Activated CD4-positive, alpha-beta T cell treated with anti-CD3 and anti-CD28 coated beads, Interleukin-2, amount 10 ng/mL, durations not matched to agents 7 days and 5 days (primary cell): Measurements from ENCODE around the gene ZNF641. TPM values are rescaled to one million over a fixed set of nuclear protein-coding genes. Genes with fewer than 3 reads are reported as not detected.
A peak's percentile ranks its signal among the peaks of the same experiment; 100 is the strongest.

Experiments used
- CTCF ChIA-PET: fragments of 350-600 bp; sonication (Branson Sonifier 250); formaldehyde crosslinking; loops from one replicate; lab custom pipeline; 2021; ENCODE audit warnings: antibody characterized with exemption; lab: Charles Lee
- POLR2A ChIA-PET: fragments of 350-600 bp; sonication (Branson Sonifier 250); formaldehyde crosslinking; loops from one replicate; lab custom pipeline; 2021; ENCODE audit warnings: antibody characterized with exemption; lab: Charles Lee
- DNase-seq: peaks from one replicate; pipeline ENCODE4 v3.0.0-alpha.2; 2020
- H3K27ac Mint-ChIP-seq: one replicate; pipeline ENCODE4 v1.8.0; 2021; ENCODE audit warnings: mild to moderate bottlenecking, moderate library complexity, mixed read lengths
- H3K27me3 Mint-ChIP-seq: one replicate; pipeline ENCODE4 v1.8.0; 2021; ENCODE audit warnings: mixed read lengths
- H3K36me3 Mint-ChIP-seq: one replicate; pipeline ENCODE4 v1.8.0; 2021; ENCODE audit warnings: low read depth, mixed read lengths
- H3K4me1 Mint-ChIP-seq: one replicate; pipeline ENCODE4 v1.8.0; 2021; ENCODE audit warnings: mixed read lengths
- H3K4me3 Mint-ChIP-seq: one replicate; pipeline ENCODE4 v1.8.0; 2021; ENCODE audit warnings: mild to moderate bottlenecking, moderate library complexity, mixed read lengths
- H3K9me3 Mint-ChIP-seq: one replicate; pipeline ENCODE4 v1.8.0; 2021; ENCODE audit warnings: mixed read lengths
- total RNA-seq, 2 experiments: library from RNA; stranded (reverse); gene quantifications; one replicate each; pipeline ENCODE4 v1.2.3, GENCODE V29; 2021

The ZNF641 gene
- total RNA-seq, 2 experiments from 2014 or later = 21.5 to 24.0 TPM

DNA sequence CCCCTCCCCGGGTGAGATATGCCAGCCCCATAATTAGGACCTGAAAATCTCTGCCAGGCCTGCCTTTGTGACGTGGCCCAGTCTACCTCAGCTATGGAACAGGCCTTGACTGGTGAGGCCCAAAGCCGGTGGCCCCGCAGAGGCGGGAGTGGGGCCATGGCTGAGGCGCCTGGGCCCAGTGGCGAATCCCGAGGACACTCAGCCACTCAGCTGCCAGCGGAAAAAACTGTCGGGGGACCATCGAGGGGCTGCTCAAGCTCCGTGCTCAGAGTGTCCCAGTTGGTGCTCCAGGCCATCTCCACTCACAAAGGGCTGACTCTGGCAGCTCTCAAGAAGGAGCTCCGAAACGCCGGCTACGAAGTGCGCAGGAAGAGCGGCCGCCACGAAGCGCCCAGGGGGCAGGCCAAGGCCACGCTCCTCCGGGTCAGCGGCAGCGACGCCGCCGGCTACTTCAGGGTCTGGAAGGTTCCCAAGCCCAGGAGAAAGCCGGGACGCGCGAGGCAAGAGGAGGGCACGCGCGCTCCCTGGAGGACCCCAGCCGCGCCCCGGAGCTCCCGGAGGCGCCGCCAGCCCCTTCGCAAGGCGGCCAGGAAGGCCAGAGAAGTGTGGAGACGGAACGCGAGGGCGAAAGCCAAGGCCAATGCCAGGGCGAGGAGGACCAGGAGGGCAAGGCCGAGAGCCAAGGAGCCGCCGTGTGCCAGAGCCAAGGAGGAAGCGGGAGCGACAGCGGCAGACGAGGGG lies 21.4 kb downstream of the ZNF641 start:
- Mint-ChIP-seq H3K4me3 (no peak overlapping the region), H3K27me3 (peaks cover 2% of the 10 kb centered on the region), H3K27ac (no peak overlapping the region), H3K36me3 (no peaks in the 10 kb centered on the region), H3K9me3 (no peaks in the 10 kb centered on the region), H3K4me1 (peaks cover 2% of the 10 kb centered on the region)
- POLR2A ChIA-PET = no interaction called here
- no peak for DNase-seq
- CTCF ChIA-PET = interaction anchor here (1.0 kb wide), 1 partner anchor 11 kb away, joined by 3 read pairs; no protein-coding TSS in a partner anchor

DNA sequence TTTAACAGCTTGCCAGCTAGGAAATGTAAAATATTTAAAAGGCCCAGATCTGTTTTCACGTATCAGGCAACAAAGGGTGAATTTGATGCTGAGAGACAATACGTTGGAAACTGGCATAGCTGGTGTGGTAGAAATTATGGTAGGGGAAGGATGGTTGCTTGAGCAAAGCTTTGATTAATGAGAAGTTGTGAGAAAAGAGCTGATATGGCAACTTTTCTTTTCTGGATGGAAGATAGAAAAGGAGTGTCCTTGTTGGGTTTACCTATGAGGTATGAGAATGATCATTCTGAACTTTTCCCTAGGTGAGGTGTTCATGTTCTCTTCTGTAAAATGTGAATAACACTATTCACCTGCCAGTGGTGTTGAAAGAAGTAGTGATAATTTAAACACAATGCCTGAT lies 34.2 kb downstream of the ZNF641 start:
- Mint-ChIP-seq H3K27me3 (peaks cover 3% of the 10 kb centered on the region), H3K4me3 (no peak overlapping the region), H3K36me3 (no peaks in the 10 kb centered on the region), H3K27ac (no peak overlapping the region), H3K9me3 (peaks cover 11% of the 10 kb centered on the region), H3K4me1 (no peaks in the 10 kb centered on the region)
- DNase-seq = no peak
- ChIA-PET POLR2A (no interaction called here), CTCF (no interaction called here)

DNA sequence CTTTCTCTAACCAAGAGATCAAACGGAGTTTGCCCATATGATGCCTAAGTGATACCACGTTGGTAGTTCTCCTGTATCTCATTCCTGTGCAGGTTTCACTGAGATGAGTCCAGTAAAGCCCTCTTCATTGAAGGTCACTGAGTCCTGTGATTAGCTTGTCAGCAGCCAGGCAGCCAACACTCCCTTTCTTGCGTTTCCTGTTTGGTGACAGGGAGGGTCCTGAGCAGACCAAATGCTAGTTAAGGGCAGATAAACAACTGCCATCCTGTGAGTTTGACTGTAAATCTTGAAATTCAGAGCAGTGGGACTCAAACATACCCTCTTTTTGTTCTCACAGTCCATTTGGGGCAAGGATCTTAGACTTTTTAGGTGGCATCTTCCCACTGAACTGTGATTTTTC lies 39.4 kb downstream of the ZNF641 start:
- ChIA-PET POLR2A (no interaction called here), CTCF (interaction anchor here (0.5 kb wide), 1 partner anchor 101 kb away, joined by 3 read pairs; no protein-coding TSS in a partner anchor)
- Mint-ChIP-seq H3K27me3 (peaks cover 5% of the 10 kb centered on the region), H3K4me3 (no peak overlapping the region), H3K27ac (no peak overlapping the region), H3K9me3 (peaks cover under 1% of the 10 kb centered on the region), H3K4me1 (no peaks in the 10 kb centered on the region), H3K36me3 (no peaks in the 10 kb centered on the region)
- DNase-seq = no peak

DNA sequence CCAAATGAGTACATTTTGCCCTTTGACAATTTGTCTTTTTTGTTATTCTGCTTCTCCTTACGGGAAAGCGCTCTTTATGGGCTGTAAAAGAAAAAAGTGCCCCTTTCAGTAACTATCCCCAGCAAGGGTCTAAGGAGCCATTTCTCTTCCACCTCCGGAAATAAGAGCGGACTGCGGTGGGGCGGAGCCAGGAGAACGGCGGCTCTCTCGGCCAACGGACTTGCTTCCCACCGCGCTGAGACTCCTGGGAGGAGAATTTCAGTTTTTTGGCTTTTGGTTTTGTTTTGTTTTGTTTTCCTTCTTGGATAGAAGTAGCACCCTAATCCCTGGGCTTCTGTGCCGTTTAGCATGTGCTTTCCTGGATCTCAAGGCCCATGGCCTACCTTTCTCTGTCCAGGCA lies 43.5 kb downstream of the ZNF641 start:
- Mint-ChIP-seq H3K4me3 (no peak overlapping the region), H3K9me3 (no peaks in the 10 kb centered on the region), H3K36me3 (no peaks in the 10 kb centered on the region), H3K4me1 (no peaks in the 10 kb centered on the region), H3K27me3 (peaks cover 5% of the 10 kb centered on the region), H3K27ac (no peak overlapping the region)
- ChIA-PET CTCF (no interaction called here), POLR2A (no interaction called here)
- DNase-seq = no peak

DNA sequence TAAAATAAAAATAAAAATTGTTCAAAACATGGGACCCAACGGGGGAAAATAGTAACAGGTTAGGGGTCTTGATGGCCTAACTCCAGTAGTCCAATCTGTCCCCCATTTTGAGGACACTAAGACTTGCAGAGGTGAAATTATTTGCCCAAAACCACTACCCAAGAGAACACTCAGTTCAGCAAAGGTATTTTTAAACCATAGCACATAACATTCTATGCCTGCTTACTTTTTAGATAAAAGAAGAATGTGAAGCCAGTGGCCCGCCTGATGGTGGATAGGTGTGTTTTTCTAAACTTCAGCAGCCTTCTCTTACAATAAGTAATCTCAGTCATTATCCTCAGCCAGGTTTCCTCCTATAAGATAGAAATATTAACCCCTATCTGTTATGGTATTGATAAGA lies 45.5 kb downstream of the ZNF641 start:
- POLR2A ChIA-PET = no interaction called here

DNA sequence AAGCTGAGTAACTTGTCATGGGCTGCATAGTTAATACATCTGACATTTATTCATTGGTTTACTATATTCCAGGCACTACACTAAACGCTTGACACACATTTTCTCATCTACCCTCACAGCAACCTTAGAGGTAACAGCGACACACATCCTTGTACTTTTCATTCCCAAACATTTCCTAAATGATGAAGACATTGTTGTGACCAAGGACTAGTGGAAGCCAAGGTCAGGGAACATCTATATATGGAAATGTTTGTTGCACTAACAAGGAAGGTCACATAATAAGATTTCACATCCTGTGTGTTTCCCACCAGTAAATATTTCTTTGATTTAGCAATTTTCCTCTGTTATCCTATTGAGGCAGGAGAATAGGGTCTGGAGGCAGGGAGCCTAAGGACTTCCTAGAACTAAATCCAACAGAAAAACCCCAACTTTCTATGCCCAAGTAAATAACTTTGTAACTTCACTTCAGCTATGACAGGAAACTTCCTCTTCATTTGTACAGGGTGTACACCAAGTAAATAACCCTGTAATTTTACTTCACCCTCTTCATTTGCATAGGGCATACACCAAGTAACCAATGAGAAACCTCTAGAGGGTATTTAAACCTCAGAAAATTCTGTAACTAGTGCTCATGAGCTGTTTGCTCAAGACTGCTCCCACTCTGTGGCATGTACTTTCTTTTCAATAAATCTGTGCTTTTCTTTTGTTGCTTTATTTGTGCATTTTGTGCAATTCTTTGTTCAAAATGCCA lies 48.4 kb downstream of the ZNF641 start:
- Mint-ChIP-seq H3K27me3 (peaks cover 8% of the 10 kb centered on the region), H3K4me1 (no peaks in the 10 kb centered on the region), H3K9me3 (no peaks in the 10 kb centered on the region), H3K27ac (no peak overlapping the region), H3K4me3 (no peak overlapping the region), H3K36me3 (no peaks in the 10 kb centered on the region)
- no peak for DNase-seq
- POLR2A ChIA-PET = no interaction called here
- CTCF ChIA-PET = no interaction called here

More for the DNA sequence above, 45.5 kb downstream of the ZNF641 start:
- Mint-ChIP-seq H3K4me1 (no peaks in the 10 kb centered on the region), H3K27me3 (no peaks in the 10 kb centered on the region), H3K9me3 (no peaks in the 10 kb centered on the region), H3K4me3 (no peak overlapping the region), H3K27ac (no peak overlapping the region), H3K36me3 (no peaks in the 10 kb centered on the region)
- DNase-seq = no peak
- CTCF ChIA-PET = no interaction called here

DNA sequence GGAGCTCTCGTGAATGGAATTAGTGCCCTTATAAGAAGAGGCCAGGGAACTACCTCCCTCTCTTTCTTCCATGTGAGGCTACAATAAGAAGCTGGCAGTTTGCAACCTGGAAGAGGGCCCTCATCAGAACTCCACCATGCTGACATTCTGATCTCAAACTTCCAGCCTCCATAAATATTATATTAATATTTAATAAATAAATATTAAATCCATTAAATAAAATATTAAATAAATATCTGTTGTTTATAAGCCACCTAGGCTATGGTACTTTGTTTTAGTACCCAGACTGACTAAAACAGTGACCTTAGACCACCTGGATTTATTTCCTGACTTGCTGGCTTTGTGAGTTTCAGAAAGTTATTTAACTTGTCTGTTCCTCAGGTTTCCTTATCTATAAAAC lies 49.9 kb downstream of the ZNF641 start:
- Mint-ChIP-seq H3K36me3 (no peaks in the 10 kb centered on the region), H3K27ac (no peak overlapping the region), H3K9me3 (no peaks in the 10 kb centered on the region), H3K27me3 (peaks cover 16% of the 10 kb centered on the region), H3K4me3 (no peak overlapping the region), H3K4me1 (peaks cover 13% of the 10 kb centered on the region)
- DNase-seq = no peak
- CTCF ChIA-PET = no interaction called here
- POLR2A ChIA-PET = no interaction called here

DNA sequence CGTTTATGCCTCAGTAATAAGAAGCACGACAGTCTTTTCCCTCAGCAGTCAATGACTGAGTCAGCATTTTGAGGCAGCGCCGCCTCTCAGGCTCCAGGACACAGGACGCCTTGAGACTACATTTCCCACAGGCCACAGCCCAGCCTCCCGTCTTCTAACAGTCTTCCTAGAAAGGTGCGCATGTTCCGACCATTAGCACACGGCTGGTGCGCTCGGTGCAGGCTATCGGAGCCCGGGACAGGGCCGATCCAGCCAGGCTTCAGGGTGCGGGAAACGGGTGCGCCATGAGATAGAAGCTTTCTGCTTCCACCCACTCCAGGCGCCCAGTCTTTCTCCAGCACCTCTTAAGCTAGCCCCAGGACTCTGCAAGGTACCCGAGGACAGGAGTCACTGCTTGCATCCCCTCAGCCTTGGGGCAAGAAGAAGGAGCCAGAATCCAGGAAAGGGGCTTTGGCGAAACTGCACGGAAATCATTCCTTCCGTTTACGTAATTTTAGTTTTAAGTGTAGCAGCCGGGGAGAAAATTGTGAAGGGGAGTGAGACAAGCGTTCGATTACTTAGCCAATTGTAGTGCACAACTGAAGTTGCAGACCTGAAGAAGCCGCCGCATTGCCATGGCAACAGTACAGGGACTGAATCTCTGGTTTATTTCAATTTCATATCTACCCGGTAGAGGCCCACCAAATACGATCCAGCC lies 54.0 kb downstream of the ZNF641 start:
- Mint-ChIP-seq H3K4me1 (peaks cover 13% of the 10 kb centered on the region), H3K36me3 (no peaks in the 10 kb centered on the region), H3K27me3 (peaks cover 17% of the 10 kb centered on the region), H3K27ac (no peak overlapping the region), H3K9me3 (no peaks in the 10 kb centered on the region), H3K4me3 (peak overlapping the region; percentile 51)
- peak; percentile 42 for DNase-seq
- ChIA-PET POLR2A (no interaction called here), CTCF (interaction anchor here (2.2 kb wide), 1 partner anchor 10 kb away, joined by 6 read pairs; no protein-coding TSS in a partner anchor)

DNA sequence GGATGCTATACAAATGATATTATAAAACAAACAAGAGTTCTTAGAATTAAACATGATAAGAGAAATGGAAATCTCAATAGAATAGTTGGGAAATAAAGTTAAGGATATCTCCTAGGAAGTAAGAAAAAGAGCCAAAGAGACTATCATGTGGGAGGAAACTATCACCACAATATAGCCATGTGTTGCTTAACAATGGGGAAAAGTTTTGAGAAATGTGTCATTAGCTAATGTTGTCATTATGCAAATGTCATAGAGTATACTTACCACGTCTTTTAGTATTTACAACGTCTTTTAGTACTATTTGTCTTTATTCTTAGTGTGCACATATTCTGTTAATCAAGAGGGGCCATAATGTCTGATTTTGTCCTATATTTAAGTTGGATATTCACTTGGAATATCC lies 58.7 kb downstream of the ZNF641 start:
- ChIA-PET CTCF (interaction anchor here (1.1 kb wide), 1 partner anchor 14 kb away, joined by 3 read pairs; no protein-coding TSS in a partner anchor), POLR2A (no interaction called here)
- peaks cover 13% of the 10 kb centered on the region for H3K4me1 Mint-ChIP-seq
- no peak overlapping the region for H3K27ac Mint-ChIP-seq
- H3K9me3 Mint-ChIP-seq = no peaks in the 10 kb centered on the region
- H3K27me3 Mint-ChIP-seq = peaks cover 17% of the 10 kb centered on the region
- no peak overlapping the region for H3K4me3 Mint-ChIP-seq
- no peaks in the 10 kb centered on the region for H3K36me3 Mint-ChIP-seq
- DNase-seq = no peak

DNA sequence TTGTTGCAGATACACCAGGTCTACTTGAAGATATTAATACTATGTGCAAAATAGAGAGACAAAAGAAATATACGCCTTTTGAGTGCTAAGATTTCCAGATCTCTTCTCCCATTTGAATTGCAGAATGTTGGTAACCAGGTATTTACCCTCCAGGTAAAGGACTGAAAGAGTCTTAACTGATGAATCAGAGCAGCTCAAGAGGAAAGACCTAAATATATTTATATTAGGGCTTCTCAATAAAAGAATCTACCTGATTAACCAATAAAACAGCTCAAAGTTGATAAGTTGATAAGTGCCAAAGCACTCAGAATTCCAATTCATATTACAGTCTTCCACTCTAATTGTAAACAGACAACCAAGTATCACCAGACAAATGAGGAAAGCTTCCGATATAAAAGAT lies 59.2 kb downstream of the ZNF641 start:
- H3K9me3 Mint-ChIP-seq = no peaks in the 10 kb centered on the region
- POLR2A ChIA-PET = no interaction called here
- H3K4me3 Mint-ChIP-seq = no peak overlapping the region
- H3K27ac Mint-ChIP-seq = no peak overlapping the region
- no peaks in the 10 kb centered on the region for H3K36me3 Mint-ChIP-seq
- H3K27me3 Mint-ChIP-seq = peaks cover 14% of the 10 kb centered on the region
- H3K4me1 Mint-ChIP-seq = peaks cover 12% of the 10 kb centered on the region
- no peak for DNase-seq
- CTCF ChIA-PET = interaction anchor here (1.1 kb wide), 1 partner anchor 15 kb away, joined by 3 read pairs; no protein-coding TSS in a partner anchor

DNA sequence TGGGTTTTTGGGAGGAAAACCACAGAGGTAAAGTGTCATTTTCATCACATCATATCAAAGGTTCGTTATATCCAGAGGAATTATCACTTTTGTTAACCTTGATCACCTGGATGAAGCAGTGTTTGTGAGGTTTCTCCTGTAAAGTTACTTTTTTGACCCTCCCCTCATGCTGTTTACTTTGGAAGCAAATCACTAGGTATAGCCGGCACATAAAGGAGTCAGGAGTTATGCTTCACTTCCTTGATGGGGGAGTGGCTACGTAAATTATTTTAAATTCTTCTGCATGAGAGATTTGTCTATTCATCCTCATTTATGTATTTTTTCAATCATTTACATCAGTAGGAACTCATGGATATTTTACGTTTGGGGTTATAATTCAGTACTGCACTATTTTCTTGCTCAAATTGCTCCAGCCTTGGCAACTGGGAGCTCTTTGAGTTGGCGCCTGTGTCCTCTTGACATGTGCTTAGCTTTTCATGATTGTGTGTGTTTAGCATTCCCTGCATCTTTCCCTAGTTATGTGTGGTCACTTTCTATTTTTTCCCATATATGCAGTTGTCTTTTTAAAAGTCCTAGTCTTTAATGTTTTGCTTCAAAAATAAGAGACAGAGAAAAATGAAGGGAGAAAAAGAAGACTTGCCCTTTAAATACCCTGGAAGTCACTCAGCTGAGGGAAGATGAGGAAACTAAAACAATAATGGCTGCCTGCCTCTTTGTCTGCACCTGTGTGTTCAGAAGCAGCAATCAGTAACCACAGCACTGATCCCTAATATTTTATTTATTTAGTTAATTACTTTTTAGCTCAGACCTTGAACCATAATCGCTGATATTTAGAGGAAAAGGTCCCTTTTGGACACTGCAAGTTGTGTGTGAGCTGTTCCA lies 62.1 kb downstream of the ZNF641 start:
- Mint-ChIP-seq H3K4me3 (no peak overlapping the region), H3K9me3 (peaks cover 11% of the 10 kb centered on the region), H3K4me1 (peaks cover 16% of the 10 kb centered on the region), H3K36me3 (peaks cover 7% of the 10 kb centered on the region), H3K27ac (no peak overlapping the region), H3K27me3 (peaks cover 12% of the 10 kb centered on the region)
- CTCF ChIA-PET = no interaction called here
- no peak for DNase-seq
- POLR2A ChIA-PET = no interaction called here
